Fibroblast of pulmonary artery (primary cell): ENCODE results near the gene CMTM8.

ENCODE experiments used
- DNase-seq: peaks from one replicate; pipeline ENCODE4 v3.0.0-alpha.2; 2010; ENCODE audit warnings: low read depth
- H3K4me3 ChIP-seq: replicated peaks from 2 replicates; pipeline ENCODE4 v1.5.1; 2011; ENCODE audit warnings: low read depth, mild to moderate bottlenecking, control low read depth, low read length, moderate library complexity
- CTCF ChIP-seq: IDR thresholded peaks from 2 replicates; pipeline ENCODE4 v1.5.1; 2011; ENCODE audit warnings: mild to moderate bottlenecking, control low read depth, low read length, inconsistent platforms; ENCODE audit errors: missing control alignments

CMTM8 gene

GRCh38 chr3:32325927-32326326 is 87.4 kb downstream of the CMTM8 start:
- TF ChIP-seq CTCF, result no peak
- no peak for DNase-seq
- no peak overlapping the region for H3K4me3 ChIP-seq

GRCh38 chr3:32326795-32327194 is 88.3 kb downstream of the CMTM8 start:
- TF ChIP-seq CTCF, result no peak
- no peak overlapping the region for H3K4me3 ChIP-seq
- no peak for DNase-seq

GRCh38 chr3:32334675-32335074 is 96.2 kb downstream of the CMTM8 start:
- no peak for DNase-seq
- TF ChIP-seq CTCF, result peak; percentile 21

GRCh38 chr3:32335365-32336112 is 97.1 kb downstream of the CMTM8 start:
- no peak for DNase-seq
- TF ChIP-seq CTCF, result no peak
- H3K4me3 ChIP-seq, result no peak overlapping the region

More at GRCh38 chr3:32334675-32335074, 96.2 kb downstream of the CMTM8 start:
- H3K4me3 ChIP-seq, result no peak overlapping the region

GRCh38 chr3:32336113-32336498 is 97.6 kb downstream of the CMTM8 start:
- no peak for TF ChIP-seq CTCF
- H3K4me3 ChIP-seq, result no peak overlapping the region
- DNase-seq, result no peak

- H3K4me3 ChIP-seq, result no peak overlapping the region
- DNase-seq, result no peak
- no peak for TF ChIP-seq CTCF
Measured at GRCh38 chr3:32337505-32337904, 99.0 kb downstream of the CMTM8 start.

GRCh38 chr3:32340039-32340438 is 101.6 kb downstream of the CMTM8 start:
- no peak overlapping the region for H3K4me3 ChIP-seq
- peak; percentile 70 for DNase-seq

More at GRCh38 chr3:32340039-32340438, 101.6 kb downstream of the CMTM8 start:
- peak; percentile 58 for TF ChIP-seq CTCF
